NCI-H1048 (cell line): Measurements from ENCODE around the gene CD99L2.
"Not testable (repeated sequence)": the region's sequence is repeated elsewhere in the genome, so short reads cannot be mapped to it uniquely, and the experiment has no call there.

Experiments used
- DNase-seq: peaks from one replicate; lab custom pipeline; 2025; lab: John Stamatoyannopoulos, UW

The CD99L2 gene

DNA sequence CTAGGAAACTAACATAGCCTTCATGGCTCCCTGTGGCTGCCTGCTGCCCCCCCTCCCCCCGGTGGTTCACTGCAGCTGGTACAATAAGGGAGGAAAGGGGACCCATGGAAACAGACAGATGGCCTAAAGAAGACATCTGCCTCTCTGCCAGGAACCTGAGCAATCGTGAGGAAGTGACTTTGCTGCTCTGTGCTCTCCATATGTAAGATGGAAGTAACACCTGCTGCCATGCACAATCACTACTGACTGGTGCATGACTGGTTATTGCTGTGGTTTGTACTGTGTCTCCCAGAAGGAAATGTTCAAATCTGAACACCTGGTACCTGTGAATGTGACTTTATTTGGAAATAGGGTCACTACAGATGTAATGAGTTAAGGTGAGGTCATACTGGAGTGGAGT lies 43.6 kb downstream of the CD99L2 start:
- no peak for DNase-seq

- DNase-seq: no peak
Observed at GRCh38 chrX:150849996-150850720, 48.3 kb downstream of the CD99L2 start.

GRCh38 chrX:150849486-150849885 lies 49.0 kb downstream of the CD99L2 start:
- DNase-seq: no peak

DNA sequence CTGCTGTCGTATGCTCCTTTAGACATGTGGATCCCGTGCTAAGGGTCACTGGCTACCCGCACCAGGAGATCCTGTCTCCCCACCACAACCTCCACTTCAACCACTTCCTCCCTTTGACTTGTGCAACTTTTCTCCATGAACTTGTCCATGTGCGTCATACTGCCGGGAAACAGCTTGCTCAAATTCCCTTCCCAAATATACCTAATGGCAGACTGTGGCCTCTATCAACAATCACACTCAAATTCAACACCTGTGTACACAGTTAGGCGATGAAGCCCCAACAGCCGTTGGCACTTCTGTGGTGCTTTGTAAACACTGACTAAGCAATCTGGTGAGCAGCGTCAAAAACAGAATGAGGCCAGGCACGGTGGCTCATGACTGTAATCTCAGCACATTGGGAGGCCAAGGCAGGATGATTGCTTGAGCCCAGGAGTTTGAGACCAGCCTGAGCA lies 49.5 kb downstream of the CD99L2 start:
- no peak for DNase-seq

DNA sequence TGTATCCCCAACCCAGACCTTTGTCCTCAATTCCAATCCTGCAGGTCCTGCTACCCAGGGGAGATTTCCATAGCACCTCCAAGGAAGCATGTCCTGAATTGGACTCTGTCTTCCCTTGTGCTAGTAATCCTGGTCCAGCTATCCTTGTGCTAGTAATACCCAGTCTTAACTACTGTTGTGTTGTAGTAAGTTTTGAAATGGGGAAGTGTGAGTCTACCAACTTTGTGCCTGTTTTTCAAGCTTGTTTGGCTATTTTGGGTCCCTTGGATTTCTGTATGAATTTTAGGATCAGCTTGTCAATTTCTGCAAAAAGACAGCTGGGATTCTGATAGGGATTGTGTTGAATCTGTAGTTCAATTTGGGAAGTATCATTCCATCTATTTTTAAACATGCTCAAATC lies 51.4 kb downstream of the CD99L2 start:
- no peak for DNase-seq

DNA sequence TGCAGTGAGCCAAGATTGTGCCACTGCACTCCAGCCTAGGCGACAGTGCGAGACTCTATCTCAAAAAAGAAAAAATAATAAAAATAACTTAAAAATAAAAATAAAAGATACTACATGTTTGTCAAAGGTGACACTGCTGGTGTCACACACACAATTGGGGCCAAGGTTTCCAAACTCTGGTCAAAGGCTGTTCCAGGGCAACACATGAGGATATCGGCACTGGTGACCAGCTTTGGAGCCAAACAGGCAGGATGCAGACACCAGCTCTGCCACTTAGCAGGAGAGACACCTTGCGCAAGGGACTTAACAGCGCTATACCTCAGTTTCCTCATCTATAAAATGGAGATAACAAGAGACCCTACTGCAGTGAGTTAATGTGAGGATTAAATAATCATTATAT lies 52.3 kb downstream of the CD99L2 start:
- no peak for DNase-seq

- no peak for DNase-seq
Observed at GRCh38 chrX:150845091-150845490, 53.4 kb downstream of the CD99L2 start.

DNA sequence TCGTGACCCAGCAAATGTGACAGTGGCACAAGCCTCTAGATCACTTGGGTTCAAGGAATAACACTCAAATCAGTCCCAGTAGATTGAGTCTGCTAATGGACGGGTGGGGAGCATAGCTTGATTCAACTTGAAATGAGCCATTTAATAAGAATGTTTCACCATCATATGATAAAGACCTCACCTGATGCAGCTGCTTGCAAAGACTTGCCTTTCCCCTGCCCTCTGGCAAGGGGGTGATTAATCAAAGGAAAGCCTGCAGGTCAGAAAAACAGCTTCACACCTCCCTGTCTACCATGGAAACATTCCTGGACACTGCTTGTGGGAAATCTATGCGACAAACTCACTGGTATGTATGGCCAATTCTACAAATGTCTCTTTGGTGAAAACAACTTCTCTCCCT lies 54.5 kb downstream of the CD99L2 start:
- DNase-seq: no peak

DNA sequence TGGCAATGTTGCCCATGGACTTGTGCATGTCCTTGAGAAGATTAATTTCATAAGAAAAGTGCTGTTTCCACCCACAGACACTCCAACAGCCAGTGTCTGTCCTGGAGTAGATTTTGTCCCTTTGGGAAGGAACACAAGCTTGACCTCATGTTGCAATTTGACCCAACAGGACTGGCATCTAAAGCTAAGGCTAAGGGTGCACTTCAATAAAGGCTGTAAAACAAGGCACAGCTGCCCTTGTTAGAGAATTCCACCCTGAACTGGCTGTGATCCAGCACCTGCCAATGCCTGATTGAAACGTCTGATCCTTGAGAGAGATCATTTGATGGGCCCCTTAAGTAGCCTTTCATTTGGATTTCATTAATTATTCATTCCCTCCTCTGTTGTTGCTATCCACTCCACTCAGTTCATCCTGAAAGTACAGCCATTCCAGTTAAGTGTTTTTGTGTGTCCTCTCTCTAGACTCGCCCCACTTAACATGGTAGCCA lies 56.2 kb downstream of the CD99L2 start:
- DNase-seq: no peak

GRCh38 chrX:150841456-150842197 lies 56.8 kb downstream of the CD99L2 start:
- DNase-seq: no peak

DNA sequence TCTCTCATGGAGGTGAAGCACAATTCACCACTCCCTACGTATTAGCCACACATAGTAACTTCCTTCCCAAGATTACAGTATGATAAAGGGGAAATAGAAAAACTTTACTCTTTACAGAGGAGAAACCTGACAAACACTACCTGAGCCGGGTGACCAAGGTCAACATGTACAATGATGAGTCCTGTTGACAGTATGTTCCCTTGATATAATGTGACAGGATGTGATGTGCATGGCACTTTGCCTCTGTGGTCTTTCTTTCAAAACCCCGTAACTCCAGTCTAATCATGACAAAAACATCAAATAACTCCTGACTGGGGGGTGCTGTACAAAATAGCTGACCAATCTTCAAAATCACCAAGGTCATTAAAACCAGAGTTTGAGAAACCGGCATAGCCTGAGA lies 60.6 kb downstream of the CD99L2 start:
- DNase-seq: no peak

- no peak for DNase-seq
Observed at GRCh38 chrX:150834695-150835094, 63.8 kb downstream of the CD99L2 start.

DNA sequence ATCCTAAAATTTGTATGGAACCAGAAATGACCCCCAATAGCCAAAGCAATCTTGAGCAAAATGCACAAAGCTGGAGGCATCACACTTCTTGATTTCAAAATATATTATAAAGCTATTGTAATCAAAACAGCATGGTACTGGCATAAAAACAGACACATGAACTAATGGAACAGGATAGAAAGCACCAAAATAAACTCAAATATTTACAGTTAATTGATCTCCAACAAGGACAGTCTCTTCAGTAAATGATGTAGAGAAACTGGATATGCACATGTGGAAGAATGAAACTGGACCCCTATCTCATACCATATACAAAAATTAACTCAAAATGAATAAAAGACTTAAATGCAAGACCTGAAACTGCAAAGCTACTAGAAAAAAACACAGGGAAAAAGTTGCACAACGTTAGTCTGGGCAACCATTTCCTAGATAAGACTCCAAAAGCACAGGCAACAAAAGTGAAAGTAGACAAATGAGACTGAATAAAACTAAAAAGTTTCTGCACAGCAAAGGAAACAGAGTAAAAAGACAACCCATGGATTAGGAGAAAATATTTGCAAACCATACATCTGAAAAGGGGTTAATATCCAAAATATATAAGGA lies 64.9 kb downstream of the CD99L2 start:
- no peak for DNase-seq

GRCh38 chrX:150831863-150832262 lies 66.6 kb downstream of the CD99L2 start:
- no peak for DNase-seq

DNA sequence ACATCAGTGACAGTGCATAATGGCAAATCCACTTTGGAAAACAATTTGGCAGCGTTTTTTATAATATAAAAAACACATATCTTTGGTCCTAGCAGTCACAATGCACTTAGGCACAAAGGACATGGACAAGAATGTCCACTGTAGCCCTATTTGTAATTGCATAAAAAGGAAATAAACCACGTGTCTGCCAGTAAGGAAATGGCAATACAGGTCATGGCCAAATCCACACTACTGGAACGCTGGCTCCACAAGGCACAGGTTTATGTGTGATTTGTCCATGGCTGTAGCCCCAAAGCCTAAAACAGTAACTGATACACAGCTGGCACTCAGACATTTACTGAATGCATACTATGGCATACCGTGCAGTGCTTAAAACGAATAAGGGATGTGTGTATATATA lies 69.7 kb downstream of the CD99L2 start:
- DNase-seq: no peak

GRCh38 chrX:150824352-150824751 lies 74.1 kb downstream of the CD99L2 start:
- DNase-seq: not testable (repeated sequence)

GRCh38 chrX:150823826-150824225 lies 74.6 kb downstream of the CD99L2 start:
- DNase-seq: not testable (repeated sequence)

- no peak for DNase-seq
Observed at GRCh38 chrX:150821971-150822370, 76.5 kb downstream of the CD99L2 start.

DNA sequence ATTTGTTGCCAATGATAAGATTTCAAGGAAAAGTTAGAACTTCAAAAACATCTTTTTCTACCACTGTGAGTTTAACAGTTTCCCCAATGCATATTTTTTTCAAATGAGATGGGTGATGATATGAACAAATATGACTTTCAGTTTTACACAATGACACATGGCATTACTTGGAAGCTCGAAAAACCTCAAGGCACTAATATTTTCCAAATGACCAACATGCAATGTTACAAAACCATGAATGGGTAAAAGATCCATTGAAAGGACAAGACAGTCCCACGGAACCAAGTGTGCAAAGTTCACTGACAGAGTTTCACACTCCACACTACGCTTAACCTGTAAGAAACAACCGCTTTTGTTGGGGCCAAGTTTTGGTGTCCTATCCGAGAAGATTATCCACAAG lies 84.5 kb downstream of the CD99L2 start:
- DNase-seq: no peak

DNA sequence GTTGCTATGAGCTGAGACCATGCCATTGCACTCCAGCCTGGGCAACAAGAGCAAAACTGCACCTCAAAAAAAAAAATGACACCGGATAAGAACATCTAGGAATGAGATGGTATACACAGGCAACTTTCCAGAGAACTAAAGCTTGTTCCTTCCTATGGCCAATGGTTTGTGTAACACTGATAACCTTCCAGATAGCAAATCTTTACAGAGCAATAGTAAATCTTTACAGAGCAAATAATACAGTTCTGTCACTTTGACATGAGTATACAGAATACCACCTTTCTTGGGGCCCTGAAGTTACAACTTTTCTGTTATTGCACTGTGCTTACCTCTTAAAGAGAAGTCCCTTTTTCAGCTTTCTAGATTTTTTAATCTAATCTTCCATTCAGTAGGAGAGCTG lies 91.6 kb downstream of the CD99L2 start:
- no peak for DNase-seq

DNA sequence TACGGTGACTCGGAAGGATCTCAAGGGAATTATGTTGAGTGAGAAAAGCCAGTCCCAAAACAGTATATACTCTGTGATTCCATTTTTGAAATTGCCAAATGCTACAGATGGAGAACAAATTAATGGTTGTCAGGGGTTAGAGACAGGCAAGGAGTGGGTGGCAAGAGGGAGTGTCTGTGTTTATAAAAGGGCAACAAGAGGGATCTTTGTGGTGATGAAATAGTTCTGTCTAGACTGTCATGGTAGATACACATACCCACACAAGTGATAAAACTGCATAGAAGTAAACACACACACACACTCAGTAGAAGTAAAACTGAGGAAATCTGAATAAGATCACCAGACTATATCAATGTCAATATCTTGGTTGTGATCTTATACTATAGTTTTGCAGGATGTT lies 92.7 kb downstream of the CD99L2 start:
- DNase-seq: no peak

GRCh38 chrX:150792949-150793527 lies 105.4 kb downstream of the CD99L2 start:
- no peak for DNase-seq

GRCh38 chrX:150790021-150790420 lies 108.4 kb downstream of the CD99L2 start:
- DNase-seq: no peak
